ENCODE results near the gene DNAAF8.
"Not testable (repeated sequence)": the region's sequence is repeated elsewhere in the genome, so short reads cannot be mapped to it uniquely, and the experiment has no call there.

DNA sequence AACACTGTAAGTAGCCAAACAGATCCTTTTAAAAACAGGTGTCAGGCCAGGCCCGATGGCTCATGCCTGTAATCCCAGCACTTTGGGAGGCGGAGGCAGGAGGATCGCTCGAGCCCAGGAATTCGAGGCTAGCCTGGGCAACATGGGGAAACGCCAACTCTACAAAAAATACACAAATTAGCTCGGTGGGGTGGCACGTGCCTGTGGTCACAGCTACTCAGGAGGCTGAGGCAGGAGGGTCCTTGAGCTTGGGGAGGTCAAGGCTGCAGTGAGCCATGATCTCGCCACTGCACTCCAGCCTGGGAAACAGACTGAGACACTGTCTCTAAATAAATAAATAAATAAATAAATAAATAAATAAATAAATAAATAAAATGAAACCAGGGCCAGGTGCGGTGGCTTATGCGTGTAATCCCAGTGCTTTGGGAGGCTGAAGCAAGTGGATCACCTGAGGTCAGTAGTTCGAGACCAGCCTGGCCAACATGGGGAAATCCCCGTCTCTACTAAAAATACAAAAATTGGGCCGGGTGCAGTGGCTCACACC lies 50.2 kb downstream of the DNAAF8 start:
- TF ChIP-seq, protein P1, sequence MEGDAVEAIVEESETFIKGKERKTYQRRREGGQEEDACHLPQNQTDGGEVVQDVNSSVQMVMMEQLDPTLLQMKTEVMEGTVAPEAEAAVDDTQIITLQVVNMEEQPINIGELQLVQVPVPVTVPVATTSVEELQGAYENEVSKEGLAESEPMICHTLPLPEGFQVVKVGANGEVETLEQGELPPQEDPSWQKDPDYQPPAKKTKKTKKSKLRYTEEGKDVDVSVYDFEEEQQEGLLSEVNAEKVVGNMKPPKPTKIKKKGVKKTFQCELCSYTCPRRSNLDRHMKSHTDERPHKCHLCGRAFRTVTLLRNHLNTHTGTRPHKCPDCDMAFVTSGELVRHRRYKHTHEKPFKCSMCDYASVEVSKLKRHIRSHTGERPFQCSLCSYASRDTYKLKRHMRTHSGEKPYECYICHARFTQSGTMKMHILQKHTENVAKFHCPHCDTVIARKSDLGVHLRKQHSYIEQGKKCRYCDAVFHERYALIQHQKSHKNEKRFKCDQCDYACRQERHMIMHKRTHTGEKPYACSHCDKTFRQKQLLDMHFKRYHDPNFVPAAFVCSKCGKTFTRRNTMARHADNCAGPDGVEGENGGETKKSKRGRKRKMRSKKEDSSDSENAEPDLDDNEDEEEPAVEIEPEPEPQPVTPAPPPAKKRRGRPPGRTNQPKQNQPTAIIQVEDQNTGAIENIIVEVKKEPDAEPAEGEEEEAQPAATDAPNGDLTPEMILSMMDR (IDR thresholded peaks at IDR 0.05), result not testable (repeated sequence)
- TF ChIP-seq POLR2A (IDR thresholded peaks at IDR 0.05), result not testable (repeated sequence)
